Muscle layer of duodenum (tissue), 2 donors: ENCODE results near the gene TMEM260.
"Not testable (repeated sequence)": the region's sequence is repeated elsewhere in the genome, so short reads cannot be mapped to it uniquely, and the experiment has no call there.

Experiments used
- H3K27ac ChIP-seq: one replicate; pipeline ENCODE4 v1.7.0; 2013; ENCODE audit warnings: mild to moderate bottlenecking, low read length
- H3K27me3 ChIP-seq: one replicate; pipeline ENCODE4 v1.7.0; 2013; ENCODE audit warnings: low read depth, mild to moderate bottlenecking, control low read depth, low read length
- H3K36me3 ChIP-seq, 2 donors: one replicate each; pipeline ENCODE4 v1.7.0; 2013; ENCODE audit warnings: low read length in 2 of 2, control low read depth in 1 of 2, mild to moderate bottlenecking in 1 of 2; ENCODE audit not compliant: insufficient read depth in 2 of 2, control insufficient read depth in 1 of 2
- H3K4me1 ChIP-seq, 2 donors: one replicate each; pipeline ENCODE4 v1.7.0; 2013; ENCODE audit warnings: low read length in 2 of 2, mild to moderate bottlenecking in 2 of 2, control low read depth in 1 of 2, moderate library complexity in 1 of 2; ENCODE audit not compliant: insufficient read depth in 2 of 2, control insufficient read depth in 1 of 2
- H3K4me3 ChIP-seq, 2 donors: one replicate each; pipeline ENCODE4 v1.7.0; 2013; ENCODE audit warnings: low read length in 2 of 2, low read depth in 1 of 2, mild to moderate bottlenecking in 1 of 2
- H3K9me3 ChIP-seq, 2 donors: one replicate each; pipeline ENCODE4 v1.7.0; 2013; ENCODE audit warnings: low read length in 2 of 2, control low read depth in 1 of 2, mild to moderate bottlenecking in 1 of 2; ENCODE audit not compliant: control insufficient read depth in 1 of 2
- donor health status: healthy.

TMEM260 gene

DNA sequence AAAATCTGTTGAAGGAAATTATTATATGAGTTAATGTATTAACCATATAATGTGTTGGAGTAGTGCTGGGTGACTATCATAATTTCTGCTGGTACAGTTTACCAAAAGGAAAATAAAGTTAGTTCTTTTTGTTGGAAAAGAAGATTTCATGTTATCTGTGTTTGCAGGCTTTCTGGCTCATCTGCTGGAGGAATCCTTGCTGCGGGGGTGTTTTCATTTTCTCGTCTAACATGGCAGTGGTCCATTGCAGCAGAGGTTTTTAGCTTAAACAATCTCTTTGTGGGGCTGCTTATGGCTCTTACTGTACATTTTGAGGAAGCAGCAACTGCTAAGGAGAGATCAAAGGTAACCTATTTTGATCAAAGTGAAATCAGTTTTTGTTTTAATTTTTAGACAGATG, 24.1 kb downstream of the TMEM260 start:
- no peak overlapping the region for H3K27ac ChIP-seq
- H3K36me3 ChIP-seq: peaks cover 7 to 14% of the 10 kb centered on the region in 2 donors
- H3K9me3 ChIP-seq: no peaks in the 10 kb centered on the region
- H3K4me3 ChIP-seq: no peak overlapping the region
- H3K4me1 ChIP-seq: no peaks in the 10 kb centered on the region
- no peaks in the 10 kb centered on the region for H3K27me3 ChIP-seq

DNA sequence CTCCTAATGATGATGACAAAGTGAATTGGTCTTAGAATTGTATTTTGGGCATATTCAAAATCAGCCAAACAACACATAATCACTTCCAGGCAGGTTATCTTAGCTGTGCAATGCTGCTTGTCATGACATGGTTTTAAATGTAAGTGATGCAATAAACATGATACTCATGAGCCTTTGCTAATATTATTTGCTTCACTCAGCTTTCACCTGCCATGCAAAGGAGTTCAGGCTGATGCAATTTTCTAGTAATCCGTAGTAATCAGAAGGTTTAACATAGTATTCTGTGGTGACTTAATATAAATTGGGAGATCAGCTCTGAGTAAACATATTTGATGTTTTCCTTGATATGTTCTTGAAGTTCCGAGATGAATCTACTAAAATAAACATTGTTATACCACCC, 29.1 kb downstream of the TMEM260 start:
- no peak overlapping the region for H3K4me3 ChIP-seq
- no peaks in the 10 kb centered on the region for H3K27me3 ChIP-seq
- no peaks in the 10 kb centered on the region for H3K4me1 ChIP-seq
- H3K9me3 ChIP-seq: no peaks in the 10 kb centered on the region
- peaks cover 20 to 27% of the 10 kb centered on the region in 2 donors for H3K36me3 ChIP-seq
- no peak overlapping the region for H3K27ac ChIP-seq

DNA sequence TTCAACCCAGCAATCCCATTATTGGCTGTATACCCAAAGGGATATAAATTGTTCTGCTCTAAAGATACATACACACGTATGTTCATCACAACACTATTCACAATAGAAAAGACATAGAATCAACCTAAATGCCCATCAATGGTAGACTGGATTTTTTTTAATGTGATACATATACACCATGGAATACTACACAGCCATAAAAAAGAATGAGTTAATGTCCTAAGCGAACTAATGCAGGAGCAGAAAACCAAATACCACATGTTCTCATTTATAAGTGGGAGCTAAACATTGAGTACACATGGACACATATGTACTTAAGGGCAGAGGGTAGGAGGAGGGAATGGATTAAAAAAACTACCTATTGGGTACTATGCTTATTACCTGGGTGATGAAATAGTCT, 32.1 kb downstream of the TMEM260 start:
- H3K27me3 ChIP-seq, H3K9me3 ChIP-seq, H3K27ac ChIP-seq, H3K4me3 ChIP-seq, H3K4me1 ChIP-seq: not testable (repeated sequence)
- peaks cover 20 to 21% of the 10 kb centered on the region in 2 donors for H3K36me3 ChIP-seq

DNA sequence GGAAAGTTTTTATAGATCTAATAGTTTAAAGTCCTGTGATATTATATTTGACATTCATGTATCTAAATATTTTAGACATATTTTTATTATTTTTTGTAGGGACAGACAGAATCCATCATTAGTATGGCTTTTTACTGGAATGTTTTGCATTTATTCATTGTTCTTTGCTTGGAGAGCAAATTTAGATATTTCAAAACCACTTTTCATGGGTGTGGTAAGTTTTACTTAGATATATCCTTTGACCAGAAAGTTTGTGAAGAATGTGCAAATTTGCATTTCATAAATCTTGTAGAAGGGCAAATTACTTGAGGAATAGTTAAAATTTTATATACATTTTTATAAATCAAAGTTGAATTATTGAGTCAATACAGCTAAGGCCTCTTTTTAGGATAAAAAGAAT, 37.5 kb downstream of the TMEM260 start:
- Histone ChIP-seq H3K4me3 (no peak overlapping the region), H3K36me3 (peaks cover 28 to 40% of the 10 kb centered on the region in 2 donors), H3K27ac (no peak overlapping the region), H3K4me1 (no peaks in the 10 kb centered on the region), H3K27me3 (no peaks in the 10 kb centered on the region), H3K9me3 (no peaks in the 10 kb centered on the region)

DNA sequence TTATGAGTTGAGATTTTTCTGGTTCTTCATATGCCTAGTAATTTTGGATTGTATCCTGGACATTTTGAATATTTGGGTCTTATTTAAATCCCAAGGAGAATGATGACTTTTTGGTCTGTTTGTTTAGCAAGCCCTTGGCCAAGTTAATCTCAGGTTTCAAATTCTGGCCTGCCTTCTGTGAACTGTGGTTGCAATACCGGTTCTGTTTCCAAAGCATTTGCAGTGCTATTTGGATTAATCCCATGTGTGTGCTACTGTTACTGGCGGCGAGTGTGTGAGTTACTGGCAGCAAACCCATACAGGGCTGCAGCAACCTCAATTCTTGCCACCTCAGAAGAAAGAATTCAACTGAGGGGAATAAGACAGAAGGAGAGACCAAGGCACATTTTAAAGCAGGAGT, 51.1 kb downstream of the TMEM260 start:
- Histone ChIP-seq H3K4me1 (no peaks in the 10 kb centered on the region), H3K4me3 (no peak overlapping the region), H3K36me3 (peaks cover 24 to 51% of the 10 kb centered on the region in 2 donors), H3K9me3 (peaks cover 0 to 6% of the 10 kb centered on the region in 2 donors), H3K27me3 (no peaks in the 10 kb centered on the region), H3K27ac (no peak overlapping the region)

DNA sequence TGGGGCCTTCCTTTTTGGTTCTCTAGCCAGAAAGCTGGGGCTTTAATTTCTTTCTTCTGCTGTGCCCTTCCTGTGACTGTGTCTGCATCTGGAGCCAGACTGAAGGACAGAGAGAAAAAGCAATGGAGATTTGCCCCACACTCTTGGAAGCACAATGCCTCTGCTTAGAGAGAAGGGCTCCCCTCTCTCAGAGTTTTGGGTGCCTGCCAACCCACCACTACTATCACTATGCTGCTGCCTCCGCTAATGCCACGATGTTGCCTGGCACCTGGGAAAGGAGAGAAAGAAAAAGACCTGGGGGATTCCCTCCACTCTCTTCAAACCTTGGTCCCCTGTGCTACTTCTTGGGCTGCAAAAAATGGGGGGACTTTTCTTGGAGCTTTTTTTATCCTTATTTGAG, 52.6 kb downstream of the TMEM260 start:
- no peak overlapping the region for H3K27ac ChIP-seq
- peaks cover 38 to 65% of the 10 kb centered on the region in 2 donors for H3K36me3 ChIP-seq
- no peaks in the 10 kb centered on the region for H3K27me3 ChIP-seq
- H3K4me3 ChIP-seq: no peak overlapping the region
- H3K4me1 ChIP-seq: no peaks in the 10 kb centered on the region
- peaks cover 0 to 6% of the 10 kb centered on the region in 2 donors for H3K9me3 ChIP-seq

DNA sequence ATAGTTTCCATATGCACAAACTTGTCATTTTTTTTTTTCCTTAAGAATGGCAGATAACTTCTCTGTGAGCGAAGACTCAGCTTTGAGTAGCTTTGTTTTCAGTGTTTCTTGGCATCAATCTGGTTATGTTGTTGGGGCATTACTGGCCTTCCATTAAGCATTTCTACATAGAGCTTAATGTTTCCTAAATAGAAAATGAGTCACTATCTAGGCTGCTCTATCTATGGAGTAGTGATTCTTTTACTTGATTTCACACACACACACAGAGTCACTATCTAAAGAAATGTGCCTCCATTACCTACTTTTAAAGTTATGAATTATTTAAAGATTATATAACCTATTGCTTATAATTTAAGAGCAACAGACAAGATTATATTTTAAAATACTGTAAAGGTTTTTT, 53.9 kb downstream of the TMEM260 start:
- Histone ChIP-seq H3K9me3 (peaks cover 0 to 6% of the 10 kb centered on the region in 2 donors), H3K4me3 (no peak overlapping the region), H3K4me1 (no peaks in the 10 kb centered on the region), H3K27me3 (no peaks in the 10 kb centered on the region), H3K36me3 (peaks cover 38 to 70% of the 10 kb centered on the region in 2 donors), H3K27ac (no peak overlapping the region)

DNA sequence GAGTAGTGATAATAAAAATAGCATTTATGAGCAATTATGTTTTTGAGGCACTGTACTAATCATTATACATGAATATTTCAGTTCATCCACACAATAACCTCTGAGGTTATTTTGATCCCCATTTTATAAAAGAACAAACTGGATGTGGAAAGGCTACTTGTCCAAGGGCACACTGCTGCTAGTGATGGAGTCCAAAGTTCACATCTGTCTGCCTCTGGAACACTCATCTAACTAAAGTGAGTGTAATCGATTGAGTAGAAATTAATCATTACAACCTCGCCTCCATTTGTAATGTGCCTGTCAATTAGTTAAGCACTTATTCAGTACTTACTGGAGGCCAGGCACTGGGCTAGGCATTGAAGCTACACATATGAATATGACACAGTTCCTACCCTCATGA, 55.4 kb downstream of the TMEM260 start:
- Histone ChIP-seq H3K27me3 (no peaks in the 10 kb centered on the region), H3K4me1 (no peaks in the 10 kb centered on the region), H3K4me3 (no peak overlapping the region), H3K36me3 (peaks cover 46 to 77% of the 10 kb centered on the region in 2 donors), H3K9me3 (peaks cover 0 to 5% of the 10 kb centered on the region in 2 donors), H3K27ac (no peak overlapping the region)

DNA sequence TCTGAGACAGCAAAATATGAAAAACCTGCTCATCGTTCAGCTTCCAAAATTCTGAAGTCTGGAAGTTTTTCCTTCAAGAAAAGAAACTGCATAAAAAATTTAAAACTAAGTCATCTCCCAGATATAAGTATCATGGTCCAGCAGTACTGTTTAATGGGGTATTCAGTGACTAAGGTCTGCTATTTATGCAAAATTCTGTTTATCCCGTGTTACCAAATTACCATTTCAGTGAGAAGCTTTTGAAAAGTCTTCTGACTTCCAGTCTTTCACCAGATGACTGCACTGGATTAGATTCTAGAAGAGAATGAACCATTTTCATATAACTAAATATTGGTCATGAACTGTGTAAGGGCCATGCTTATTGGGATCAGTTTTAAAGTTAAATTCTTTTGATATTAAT, 67.9 kb downstream of the TMEM260 start:
- H3K36me3 ChIP-seq: peaks cover 7 to 8% of the 10 kb centered on the region in 2 donors
- no peaks in the 10 kb centered on the region for H3K4me1 ChIP-seq
- H3K27ac ChIP-seq: no peak overlapping the region
- H3K27me3 ChIP-seq: no peaks in the 10 kb centered on the region
- H3K4me3 ChIP-seq: no peak overlapping the region
- no peaks in the 10 kb centered on the region for H3K9me3 ChIP-seq

DNA sequence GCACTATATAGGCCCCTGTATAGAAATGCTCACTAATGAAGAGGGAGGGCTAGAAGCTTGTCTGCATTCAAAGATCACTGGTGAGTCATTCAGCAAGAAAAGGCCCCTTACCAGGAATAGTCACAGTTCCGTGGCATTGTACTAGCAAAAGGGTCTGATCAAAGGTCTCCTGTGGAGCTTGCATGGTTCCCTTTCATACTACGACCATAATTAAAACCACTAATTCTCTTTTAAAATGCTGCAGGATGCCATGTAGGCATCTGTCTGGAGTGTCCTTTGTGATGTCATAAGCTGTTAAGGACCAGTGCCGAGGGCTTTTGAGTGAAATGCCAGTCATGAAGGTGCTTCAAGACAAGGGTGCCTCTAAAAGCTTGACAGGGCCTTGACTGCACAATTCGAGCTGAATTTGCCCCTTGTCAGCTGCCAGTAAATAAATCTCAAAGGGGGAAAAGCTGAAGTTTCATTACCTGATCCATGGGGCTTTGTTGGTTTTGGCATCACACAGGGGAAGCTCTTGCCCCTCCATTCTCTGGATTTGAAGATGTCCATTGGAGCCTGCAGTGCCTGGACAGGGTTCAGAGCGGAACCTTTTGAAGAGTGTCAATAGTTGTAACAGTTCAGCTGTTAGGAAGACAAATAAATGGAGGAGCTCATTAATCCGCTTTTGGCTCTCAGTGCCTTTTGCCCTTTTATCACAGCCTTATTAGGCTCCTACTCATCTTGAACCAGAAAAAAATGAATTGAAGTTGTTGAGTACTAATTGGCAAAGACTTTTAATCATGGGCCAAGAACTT, 69.1 kb downstream of the TMEM260 start:
- Histone ChIP-seq H3K36me3 (peaks cover 7 to 8% of the 10 kb centered on the region in 2 donors), H3K27ac (no peak overlapping the region), H3K4me1 (no peaks in the 10 kb centered on the region), H3K9me3 (no peaks in the 10 kb centered on the region), H3K4me3 (no peak overlapping the region), H3K27me3 (no peaks in the 10 kb centered on the region)

DNA sequence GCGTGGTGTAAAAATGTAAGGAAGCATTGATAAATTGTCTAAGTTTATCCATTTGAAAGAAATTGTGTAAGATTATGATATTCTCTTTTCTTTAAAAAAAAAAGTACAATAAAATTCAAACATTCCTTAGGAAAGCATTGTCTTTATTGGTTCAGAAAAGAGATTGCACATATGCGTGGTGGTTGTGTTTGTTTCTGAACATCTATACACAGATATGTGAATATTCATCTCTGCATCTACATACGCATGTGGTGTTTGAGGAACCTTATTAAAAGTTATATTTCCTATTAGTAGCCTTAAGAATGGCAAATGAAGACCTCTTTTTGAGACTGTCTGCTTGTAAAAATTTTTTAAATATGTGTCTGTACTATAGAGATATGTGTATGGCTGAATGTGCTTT, 69.8 kb downstream of the TMEM260 start:
- Histone ChIP-seq H3K36me3 (peaks cover 7 to 8% of the 10 kb centered on the region in 2 donors), H3K27ac (no peak overlapping the region), H3K27me3 (no peaks in the 10 kb centered on the region), H3K9me3 (no peaks in the 10 kb centered on the region), H3K4me3 (no peak overlapping the region), H3K4me1 (no peaks in the 10 kb centered on the region)

DNA sequence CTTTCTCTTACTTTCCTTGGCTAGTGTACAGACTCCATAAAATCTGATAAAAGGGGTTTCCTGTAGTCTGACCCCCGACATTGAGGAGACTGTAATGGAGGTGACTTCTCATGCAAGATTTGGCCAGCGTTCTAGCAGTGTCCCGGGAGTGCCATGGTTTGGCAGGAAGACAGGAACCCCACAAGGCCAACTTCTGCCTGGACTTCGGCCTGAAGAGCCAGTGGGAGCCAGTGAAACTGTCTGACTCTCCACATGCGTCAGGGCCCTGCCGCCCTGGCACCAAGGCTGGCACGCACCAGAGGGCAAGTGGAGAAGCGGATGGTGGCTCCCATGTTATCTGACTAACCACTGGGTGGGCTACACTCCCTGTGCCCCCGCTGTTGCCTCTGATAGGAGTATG, 70.5 kb downstream of the TMEM260 start:
- H3K4me1 ChIP-seq: no peaks in the 10 kb centered on the region
- no peaks in the 10 kb centered on the region for H3K9me3 ChIP-seq
- H3K27ac ChIP-seq: no peak overlapping the region
- H3K36me3 ChIP-seq: peaks cover 7 to 8% of the 10 kb centered on the region in 2 donors
- H3K4me3 ChIP-seq: no peak overlapping the region
- no peaks in the 10 kb centered on the region for H3K27me3 ChIP-seq
